Mesendoderm (in vitro differentiated cells): ENCODE data around the gene XYLB.

Experiments
- DNase-seq: peaks from one replicate; pipeline ENCODE4 v3.0.0; 2013
- H2AK5ac ChIP-seq: 2 replicates; pipeline ENCODE4 v1.6.1; 2013; ENCODE audit warnings: low read length, inconsistent platforms
- H2BK120ac ChIP-seq: 2 replicates; pipeline ENCODE4 v1.6.1; 2013; ENCODE audit warnings: low read depth, mild to moderate bottlenecking, low read length, moderate library complexity, mixed read lengths
- H2BK15ac ChIP-seq: replicated peaks from 2 replicates; pipeline ENCODE4 v1.6.1; 2013; ENCODE audit warnings: low read depth, mild to moderate bottlenecking, moderate library complexity
- H2BK5ac ChIP-seq: 2 replicates; pipeline ENCODE4 v1.6.1; 2013; ENCODE audit warnings: low read length, inconsistent platforms
- H3K18ac ChIP-seq: 2 replicates; pipeline ENCODE4 v1.6.1; 2013; ENCODE audit warnings: mild to moderate bottlenecking, low read length, mixed read lengths
- H3K23ac ChIP-seq: one replicate; pipeline ENCODE4 v1.6.1; 2013; ENCODE audit warnings: low read length
- H3K27ac ChIP-seq: 2 replicates; pipeline ENCODE4 v1.5.1; 2013; ENCODE audit warnings: low read depth, mild to moderate bottlenecking, inconsistent platforms, low read length, moderate library complexity
- H3K27me3 ChIP-seq: 2 replicates; pipeline ENCODE4 v1.6.1; 2013; ENCODE audit warnings: low read length, control low read depth, mild to moderate bottlenecking, inconsistent platforms; ENCODE audit not compliant: insufficient read depth, poor library complexity
- H3K36me3 ChIP-seq: 2 replicates; pipeline ENCODE4 v1.6.1; 2013; ENCODE audit warnings: low read length, inconsistent platforms; ENCODE audit not compliant: control insufficient read depth, insufficient read depth
- H3K4ac ChIP-seq: one replicate; pipeline ENCODE4 v1.6.1; 2013; ENCODE audit warnings: low read depth, mild to moderate bottlenecking, low read length, moderate library complexity
- H3K4me1 ChIP-seq: 2 replicates; pipeline ENCODE4 v1.6.1; 2013; ENCODE audit warnings: low read depth, low read length, inconsistent platforms; ENCODE audit not compliant: control insufficient read depth
- H3K4me2 ChIP-seq: 2 replicates; pipeline ENCODE4 v1.6.1; 2013; ENCODE audit warnings: low read length
- H3K4me3 ChIP-seq: 2 replicates; pipeline ENCODE4 v1.5.1; 2013; ENCODE audit warnings: mild to moderate bottlenecking, low read length
- H3K56ac ChIP-seq: one replicate; pipeline ENCODE4 v1.6.1; 2013; ENCODE audit warnings: low read length
- H3K79me1 ChIP-seq: 2 replicates; pipeline ENCODE4 v1.6.1; 2013; ENCODE audit warnings: low read length, inconsistent platforms
- H3K79me2 ChIP-seq: 2 replicates; pipeline ENCODE4 v1.6.1; 2013; ENCODE audit warnings: mild to moderate bottlenecking, low read length; ENCODE audit not compliant: control insufficient read depth, insufficient read depth
- H3K9ac ChIP-seq: 2 replicates; pipeline ENCODE4 v1.6.1; 2013; ENCODE audit warnings: low read length, inconsistent platforms
- H4K5ac ChIP-seq: one replicate; pipeline ENCODE4 v1.6.1; 2013; ENCODE audit warnings: low read length
- H4K8ac ChIP-seq: one replicate; pipeline ENCODE4 v1.6.1; 2013; ENCODE audit warnings: low read depth, mild to moderate bottlenecking, control low read depth, low read length, moderate library complexity
- WGBS: extraction: QIAGEN DNeasy Blood & Tissue Kit; methylation state at CpG from one replicate; pipeline ENCODE4 v1.1.7; 2013; ENCODE audit warnings: low lambda C conversion rate, missing lambda C conversion rate; ENCODE audit not compliant: insufficient coverage; ENCODE audit errors: extremely low coverage; 5-methylcytosine and 5-hydroxymethylcytosine counted together

The XYLB gene

GRCh38 chr3:38337703-38338102, 8.9 kb upstream of the XYLB start:
- no peak overlapping the region for H3K56ac ChIP-seq
- no peaks in the 10 kb centered on the region for H3K27me3 ChIP-seq
- no peak overlapping the region for H3K27ac ChIP-seq
- H4K5ac ChIP-seq: no peak overlapping the region
- no peak overlapping the region for H3K4me2 ChIP-seq
- H3K4ac ChIP-seq: no peak overlapping the region
- no peaks in the 10 kb centered on the region for H3K4me1 ChIP-seq
- no peaks in the 10 kb centered on the region for H3K36me3 ChIP-seq
- H2BK120ac ChIP-seq: no peak overlapping the region
- no peak overlapping the region for H2BK5ac ChIP-seq
- H2AK5ac ChIP-seq: no peak overlapping the region
- no peaks in the 10 kb centered on the region for H3K79me2 ChIP-seq
- DNase-seq: no peak
- H3K9ac ChIP-seq: no peak overlapping the region
- no peaks in the 10 kb centered on the region for H3K79me1 ChIP-seq
- H3K18ac ChIP-seq: no peak overlapping the region
- H4K8ac ChIP-seq: no peak overlapping the region
- H3K4me3 ChIP-seq: no peak overlapping the region
- no peak overlapping the region for H3K23ac ChIP-seq
- WGBS: no CpG with 5 or more reads among the region's 2 CpGs
- no peak overlapping the region for H2BK15ac ChIP-seq

DNA sequence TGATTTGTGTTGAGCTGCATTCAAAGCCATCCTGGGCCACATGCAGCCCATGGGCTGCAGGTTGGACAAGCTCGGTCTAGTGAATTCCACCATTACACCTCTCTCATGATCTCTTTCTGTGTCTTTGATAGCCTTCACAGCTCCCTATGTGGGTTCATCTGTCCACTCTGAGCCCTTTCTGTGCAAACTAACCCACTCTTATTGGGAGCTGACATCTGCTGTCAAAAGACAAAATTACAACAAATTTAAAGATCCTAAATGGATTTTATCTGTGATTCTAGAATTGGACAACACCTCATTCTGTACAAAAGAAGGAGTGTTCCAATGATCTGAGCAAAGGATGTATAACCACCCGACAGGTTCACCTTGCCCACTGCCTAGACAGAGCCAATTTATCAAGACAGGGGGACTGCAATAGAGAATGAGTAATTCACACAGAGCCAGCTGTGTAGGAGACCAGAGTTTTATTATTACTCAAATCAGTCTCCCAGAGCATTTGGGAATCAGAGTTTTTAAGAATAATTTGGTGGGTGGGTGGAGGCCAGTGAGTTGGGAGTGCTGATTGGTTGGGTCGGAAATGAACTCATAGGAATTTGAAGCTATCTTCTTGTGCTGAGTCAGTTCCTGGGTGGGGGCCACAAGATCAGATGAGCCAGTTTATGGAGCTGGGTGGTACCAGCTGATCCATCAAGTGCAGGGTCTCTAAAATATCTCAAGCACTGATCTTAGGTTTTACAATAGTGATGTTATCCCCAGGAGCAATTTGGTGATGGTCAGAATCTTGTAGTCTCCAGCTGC, 2.6 kb upstream of the XYLB start:
- Histone ChIP-seq H3K27me3 (no peaks in the 10 kb centered on the region), H2BK5ac (no peak overlapping the region), H2AK5ac (no peak overlapping the region), H3K4me3 (no peak overlapping the region), H2BK15ac (no peak overlapping the region), H3K79me2 (no peaks in the 10 kb centered on the region), H3K27ac (no peak overlapping the region), H3K4me2 (no peak overlapping the region), H2BK120ac (no peak overlapping the region), H3K36me3 (no peaks in the 10 kb centered on the region), H4K8ac (no peak overlapping the region), H3K18ac (no peak overlapping the region), H3K23ac (no peak overlapping the region), H3K79me1 (no peaks in the 10 kb centered on the region), H3K56ac (no peak overlapping the region), H4K5ac (no peak overlapping the region), H3K9ac (no peak overlapping the region), H3K4ac (no peak overlapping the region), H3K4me1 (no peaks in the 10 kb centered on the region)
- no CpG with 5 or more reads among the region's 3 CpGs for WGBS
- no peak for DNase-seq

GRCh38 chr3:38345879-38346586, 552 bp upstream of the XYLB start:
- Histone ChIP-seq H3K4me2 (no peak overlapping the region), H3K4ac (no peak overlapping the region), H3K4me3 (no peak overlapping the region), H3K79me2 (no peaks in the 10 kb centered on the region), H3K56ac (peak overlapping the region; percentile 52), H3K36me3 (no peaks in the 10 kb centered on the region), H3K27me3 (no peaks in the 10 kb centered on the region), H3K18ac (no peak overlapping the region), H3K79me1 (no peaks in the 10 kb centered on the region), H4K5ac (no peak overlapping the region), H2BK15ac (no peak overlapping the region), H3K9ac (peak overlapping the region; percentile 1), H2BK5ac (no peak overlapping the region), H3K27ac (no peak overlapping the region), H3K4me1 (no peaks in the 10 kb centered on the region), H2BK120ac (no peak overlapping the region), H2AK5ac (no peak overlapping the region), H4K8ac (no peak overlapping the region), H3K23ac (no peak overlapping the region)
- WGBS: no CpG with 5 or more reads among the region's 10 CpGs
- DNase-seq: peak; percentile 50

DNA sequence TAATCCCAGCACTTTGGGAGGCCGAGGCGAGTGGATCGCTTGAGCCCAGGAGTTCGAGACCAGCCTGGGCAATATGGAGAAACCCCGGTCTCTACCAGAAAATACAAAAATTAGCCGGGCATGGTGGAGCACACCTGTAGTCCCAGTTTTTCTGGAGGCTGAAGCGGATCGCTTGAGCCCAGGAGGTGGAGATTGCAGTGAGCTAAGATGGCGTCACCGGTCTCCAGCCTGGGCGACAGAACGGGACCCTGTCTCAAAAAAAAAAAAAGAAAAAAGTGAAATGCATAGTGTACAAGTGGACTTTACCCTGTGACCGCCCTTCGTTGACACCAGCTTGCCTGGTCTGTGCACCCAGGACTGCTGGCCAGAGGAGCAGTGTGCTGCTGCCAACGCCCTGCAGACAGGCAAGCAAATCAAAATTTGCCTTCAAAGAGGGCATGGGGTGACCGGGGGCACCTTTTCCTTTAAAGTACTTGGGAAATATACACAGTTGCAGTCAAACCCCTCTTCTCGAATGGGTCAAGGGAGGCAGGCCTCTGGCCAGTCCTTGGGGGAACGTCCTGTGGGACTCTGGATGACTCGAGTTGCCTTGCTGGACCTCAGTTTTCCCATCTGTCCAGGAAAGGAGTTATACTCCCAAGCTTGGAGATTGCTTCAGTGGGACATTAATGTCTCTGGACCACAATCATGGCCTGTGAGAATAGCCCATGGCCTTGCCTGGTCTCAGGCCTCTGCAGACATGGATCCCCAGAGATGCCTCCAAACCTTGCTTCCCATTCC, 1.0 kb downstream of the XYLB start:
- Histone ChIP-seq H3K79me1 (no peaks in the 10 kb centered on the region), H3K4me3 (no peak overlapping the region), H3K27me3 (no peaks in the 10 kb centered on the region), H3K4me2 (peak overlapping the region; percentile 92), H3K27ac (no peak overlapping the region), H3K4me1 (no peaks in the 10 kb centered on the region), H2BK15ac (no peak overlapping the region), H2BK5ac (no peak overlapping the region), H3K36me3 (no peaks in the 10 kb centered on the region), H3K9ac (peak overlapping the region; percentile 84), H3K79me2 (no peaks in the 10 kb centered on the region), H3K18ac (no peak overlapping the region), H2AK5ac (no peak overlapping the region), H2BK120ac (no peak overlapping the region), H4K5ac (no peak overlapping the region), H3K56ac (peak overlapping the region; percentile 94), H3K4ac (no peak overlapping the region), H4K8ac (no peak overlapping the region), H3K23ac (no peak overlapping the region)
- no CpG with 5 or more reads among the region's 19 CpGs for WGBS
- no peak for DNase-seq

DNA sequence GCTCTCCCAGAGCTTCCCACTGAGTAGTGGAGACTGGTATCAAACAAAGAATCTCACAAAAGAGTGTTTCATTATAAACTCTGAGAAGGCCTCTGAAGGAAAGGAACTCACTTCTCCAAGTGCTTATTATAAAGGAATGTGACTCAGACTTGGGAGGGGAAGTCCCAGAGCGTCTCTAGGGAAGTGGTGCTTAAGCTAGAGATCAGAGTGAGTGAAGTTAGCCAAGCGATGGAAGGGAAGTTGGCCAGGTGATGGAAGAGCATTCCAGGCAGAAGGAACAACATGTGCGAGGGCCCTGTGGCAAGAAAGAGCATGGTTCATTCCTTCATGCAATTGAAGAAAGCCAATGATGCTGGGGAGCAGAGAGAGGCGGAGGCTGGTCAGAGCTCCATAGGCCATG, 2.3 kb downstream of the XYLB start:
- no peak overlapping the region for H3K4me3 ChIP-seq
- H3K27ac ChIP-seq: no peak overlapping the region
- H4K8ac ChIP-seq: no peak overlapping the region
- H4K5ac ChIP-seq: no peak overlapping the region
- H3K4me2 ChIP-seq: no peak overlapping the region
- no peak overlapping the region for H3K56ac ChIP-seq
- no peaks in the 10 kb centered on the region for H3K79me1 ChIP-seq
- no peaks in the 10 kb centered on the region for H3K36me3 ChIP-seq
- no peaks in the 10 kb centered on the region for H3K4me1 ChIP-seq
- H3K4ac ChIP-seq: no peak overlapping the region
- no peak overlapping the region for H2AK5ac ChIP-seq
- H3K27me3 ChIP-seq: no peaks in the 10 kb centered on the region
- no peak for DNase-seq
- WGBS: no CpG with 5 or more reads among the region's 4 CpGs
- no peak overlapping the region for H3K23ac ChIP-seq
- no peak overlapping the region for H3K9ac ChIP-seq
- no peak overlapping the region for H2BK5ac ChIP-seq
- H3K79me2 ChIP-seq: no peaks in the 10 kb centered on the region
- H3K18ac ChIP-seq: no peak overlapping the region
- no peak overlapping the region for H2BK15ac ChIP-seq
- no peak overlapping the region for H2BK120ac ChIP-seq
